ENCODE measurements around the gene THSD7A.
"Not testable (repeated sequence)": the region's sequence is repeated elsewhere in the genome, so short reads cannot be mapped to it uniquely, and the experiment has no call there.

The THSD7A gene

DNA sequence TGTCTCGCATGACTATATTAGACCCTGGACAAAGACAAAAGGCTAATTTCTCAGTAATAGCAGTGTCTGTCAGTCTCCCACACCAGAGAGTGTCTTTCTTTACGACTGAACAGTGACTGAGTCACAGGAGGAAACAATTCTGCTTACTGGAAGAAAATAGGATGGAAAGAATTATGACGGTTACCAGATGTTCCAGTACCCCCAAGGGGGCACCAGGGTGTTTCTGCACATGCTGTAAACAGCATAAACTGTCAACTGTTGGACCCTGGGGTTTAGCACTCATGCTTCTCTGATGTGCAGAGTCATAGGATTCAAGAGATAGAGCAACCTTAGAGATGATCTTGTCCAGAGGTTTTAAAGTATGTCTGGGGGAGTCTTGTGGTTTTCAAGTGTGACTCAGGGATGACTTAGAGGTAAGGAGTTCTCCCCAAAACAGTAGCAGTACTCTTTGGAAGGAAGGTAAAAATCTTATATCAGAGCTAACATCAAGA lies 291.7 kb downstream of the THSD7A start:
- Mint-ChIP-seq H3K4me3 (no peak overlapping the region), H3K9me3 (no peaks in the 10 kb centered on the region), H3K27me3 (no peaks in the 10 kb centered on the region), H3K27ac (no peak overlapping the region), H3K36me3 (ENCODE audit: low read depth) (no peaks in the 10 kb centered on the region), H3K4me1 (ENCODE audit: low read depth) (no peaks in the 10 kb centered on the region)

DNA sequence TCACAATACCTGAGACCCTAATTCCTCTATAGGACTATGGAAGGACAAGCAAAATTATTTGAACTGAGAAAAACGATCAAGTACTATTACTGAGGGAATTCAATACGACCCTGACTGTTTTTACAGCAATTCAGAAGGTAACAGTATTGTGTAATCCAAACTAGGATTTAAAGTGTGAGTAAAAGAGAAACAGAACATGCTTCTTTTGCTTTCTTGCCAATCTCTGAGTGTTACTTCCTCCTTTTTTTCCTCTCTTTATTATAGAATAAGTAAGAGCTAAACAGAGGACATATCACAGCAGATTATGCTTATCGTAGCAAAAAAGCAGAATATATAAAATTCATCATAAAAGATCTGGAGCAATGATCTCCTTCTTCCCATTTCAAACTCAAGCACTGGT lies 292.1 kb downstream of the THSD7A start:
- no peaks in the 10 kb centered on the region for H3K9me3 Mint-ChIP-seq

DNA sequence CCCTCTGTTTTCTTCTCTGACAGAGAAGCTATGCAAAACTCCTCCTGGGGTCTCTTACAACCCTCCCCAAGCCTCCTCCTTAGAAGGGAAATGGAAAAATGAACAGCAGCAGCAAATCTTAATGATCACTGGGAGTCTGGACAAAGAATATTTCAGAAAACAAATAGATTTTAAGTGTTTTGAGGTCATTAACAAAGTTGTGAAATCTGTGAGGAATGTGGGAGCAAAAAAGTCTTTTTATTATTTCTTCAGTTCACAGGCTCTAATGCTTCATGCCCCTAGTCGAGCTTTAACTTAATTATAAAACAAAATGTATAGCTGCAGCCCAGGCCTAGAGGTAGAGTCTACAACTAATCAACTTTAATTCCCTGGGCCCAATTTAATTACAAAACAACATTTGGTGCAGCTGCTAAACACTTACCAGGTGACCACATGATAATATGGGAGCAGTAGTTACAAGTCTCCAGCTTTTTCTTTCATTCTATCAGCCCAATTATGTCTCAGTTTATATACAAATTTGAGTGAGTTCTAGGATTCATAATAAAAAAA lies 293.2 kb downstream of the THSD7A start:
- Mint-ChIP-seq H3K27me3 (no peaks in the 10 kb centered on the region), H3K27ac (no peak overlapping the region), H3K9me3 (no peaks in the 10 kb centered on the region), H3K36me3 (ENCODE audit: low read depth) (no peaks in the 10 kb centered on the region), H3K4me1 (ENCODE audit: low read depth) (no peaks in the 10 kb centered on the region), H3K4me3 (no peak overlapping the region)

More for the DNA sequence above, 292.1 kb downstream of the THSD7A start:
- Mint-ChIP-seq H3K4me3 (no peak overlapping the region), H3K36me3 (ENCODE audit: low read depth) (no peaks in the 10 kb centered on the region), H3K27me3 (no peaks in the 10 kb centered on the region), H3K4me1 (ENCODE audit: low read depth) (no peaks in the 10 kb centered on the region), H3K27ac (no peak overlapping the region)

DNA sequence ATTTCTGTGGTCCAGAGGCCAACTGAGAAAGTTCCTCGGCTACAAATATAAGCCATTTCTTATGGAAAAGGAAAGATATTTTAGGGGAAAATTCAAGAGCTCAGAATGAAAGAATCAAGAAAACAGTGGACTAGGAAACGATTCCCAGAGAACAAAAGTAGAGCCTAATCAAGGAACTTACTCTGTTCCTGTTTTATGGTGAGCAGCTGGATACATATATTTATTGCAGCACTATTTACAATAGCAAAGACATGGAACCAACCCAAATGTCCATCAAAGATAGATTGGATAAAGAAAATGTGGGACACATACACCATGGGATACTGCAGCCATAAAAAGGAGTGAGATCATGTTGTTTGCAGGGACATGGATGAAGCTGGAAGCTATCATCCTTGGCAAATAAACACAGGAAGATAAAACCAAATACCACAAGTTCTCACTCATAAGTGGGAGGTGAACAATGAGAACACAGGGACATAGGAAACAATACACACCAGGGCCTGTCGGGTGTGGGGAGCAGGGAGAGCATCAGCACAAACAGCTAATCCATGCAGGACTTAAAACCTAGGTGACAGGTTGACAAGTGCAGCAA lies 298.7 kb downstream of the THSD7A start:
- no peaks in the 10 kb centered on the region for H3K36me3 Mint-ChIP-seq (ENCODE audit: low read depth)

DNA sequence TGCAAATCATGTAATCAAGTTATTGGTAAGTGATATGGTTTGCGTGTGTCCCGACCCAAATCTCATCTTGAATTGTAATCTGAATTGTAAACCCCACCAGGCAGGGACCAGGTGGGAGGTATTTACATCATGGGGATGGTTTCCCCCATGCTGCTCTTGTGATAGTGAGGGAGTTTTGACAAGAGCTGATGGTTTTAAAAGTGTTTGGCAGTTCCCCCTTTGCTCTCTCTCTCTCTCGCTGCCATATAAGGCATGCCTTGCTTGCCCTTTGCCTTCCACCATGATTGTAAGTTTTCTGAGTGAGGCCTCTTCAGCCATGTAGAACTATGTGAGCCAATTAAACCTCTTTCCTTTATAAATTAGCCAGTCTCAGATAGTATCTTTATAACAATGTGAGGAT lies 302.6 kb downstream of the THSD7A start:
- Mint-ChIP-seq H3K9me3 (no peaks in the 10 kb centered on the region), H3K27me3 (no peaks in the 10 kb centered on the region), H3K36me3 (ENCODE audit: low read depth) (no peaks in the 10 kb centered on the region), H3K4me1 (ENCODE audit: low read depth) (no peaks in the 10 kb centered on the region), H3K4me3 (no peak overlapping the region), H3K27ac (no peak overlapping the region)

More for the DNA sequence above, 298.7 kb downstream of the THSD7A start:
- H3K4me1 Mint-ChIP-seq (ENCODE audit: low read depth), result no peaks in the 10 kb centered on the region
- H3K27me3 Mint-ChIP-seq, result no peaks in the 10 kb centered on the region
- H3K9me3 Mint-ChIP-seq, result no peaks in the 10 kb centered on the region
- no peak overlapping the region for H3K4me3 Mint-ChIP-seq
- H3K27ac Mint-ChIP-seq, result no peak overlapping the region

DNA sequence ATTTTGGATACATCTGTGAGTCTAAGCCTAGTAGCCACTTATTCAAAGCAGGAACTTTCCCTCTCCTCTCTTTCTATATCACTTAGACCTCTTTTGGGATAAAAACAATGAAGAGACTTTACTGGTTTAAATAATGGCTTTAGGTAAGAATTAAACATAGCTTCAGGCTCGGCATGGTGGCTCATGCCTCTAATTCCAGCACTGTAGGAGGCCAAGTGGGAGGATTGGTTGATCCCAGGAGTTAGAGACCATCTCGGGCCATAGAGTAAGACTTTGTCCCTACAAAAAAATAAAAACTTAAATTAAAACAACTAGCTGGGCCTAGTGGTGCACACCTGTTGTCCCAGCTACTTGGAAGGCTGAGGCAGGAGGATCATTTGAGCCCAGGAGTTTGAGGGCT lies 304.3 kb downstream of the THSD7A start:
- no peaks in the 10 kb centered on the region for H3K27me3 Mint-ChIP-seq
- no peak overlapping the region for H3K4me3 Mint-ChIP-seq
- no peaks in the 10 kb centered on the region for H3K9me3 Mint-ChIP-seq
- no peaks in the 10 kb centered on the region for H3K36me3 Mint-ChIP-seq (ENCODE audit: low read depth)
- no peak overlapping the region for H3K27ac Mint-ChIP-seq
- H3K4me1 Mint-ChIP-seq (ENCODE audit: low read depth), result no peaks in the 10 kb centered on the region

DNA sequence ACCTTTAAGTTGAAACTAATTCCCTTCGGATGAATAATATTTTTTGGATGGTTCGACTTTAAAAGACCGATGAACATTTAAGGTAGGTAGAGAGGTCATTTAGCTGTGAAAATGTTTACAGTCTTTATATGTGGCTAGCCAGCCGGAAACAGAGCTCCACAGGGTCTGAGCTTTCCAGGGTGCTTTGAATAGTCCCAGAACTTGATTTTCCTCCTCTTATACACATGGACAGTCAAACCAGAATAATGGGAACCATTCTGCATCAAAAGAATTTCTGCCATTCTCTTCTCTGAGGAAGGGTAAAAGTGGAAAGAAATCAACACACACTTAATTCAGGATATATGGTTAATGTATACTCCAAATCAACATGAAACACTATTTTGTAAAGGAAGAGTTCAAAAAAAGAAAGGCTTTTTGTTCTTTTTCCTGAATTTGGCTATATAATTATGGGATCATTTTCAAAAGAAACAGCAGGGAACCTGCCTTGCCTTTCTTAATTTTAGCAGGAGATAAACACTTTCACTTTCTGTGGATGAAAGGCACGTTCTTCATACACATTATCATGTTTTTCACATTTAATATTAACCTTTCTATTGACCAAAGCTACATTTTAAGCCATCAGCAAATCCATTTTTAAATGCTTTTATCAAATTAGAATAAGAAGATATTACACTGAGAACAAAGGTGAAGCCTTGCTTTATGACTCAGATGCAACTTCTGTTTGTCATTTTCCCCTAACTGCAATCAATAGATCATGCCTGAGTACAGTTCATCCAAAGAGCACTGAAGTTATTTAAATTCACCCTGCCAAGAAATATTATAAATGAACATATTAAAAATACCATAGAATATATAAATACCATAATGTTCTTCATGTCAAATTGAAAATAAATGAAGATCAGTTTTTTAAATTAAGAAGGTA lies 307.3 kb downstream of the THSD7A start:
- H3K4me3 Mint-ChIP-seq, result no peak overlapping the region
- no peaks in the 10 kb centered on the region for H3K9me3 Mint-ChIP-seq
- H3K36me3 Mint-ChIP-seq (ENCODE audit: low read depth), result no peaks in the 10 kb centered on the region
- H3K4me1 Mint-ChIP-seq (ENCODE audit: low read depth), result no peaks in the 10 kb centered on the region
- no peak overlapping the region for H3K27ac Mint-ChIP-seq
- H3K27me3 Mint-ChIP-seq, result no peaks in the 10 kb centered on the region

DNA sequence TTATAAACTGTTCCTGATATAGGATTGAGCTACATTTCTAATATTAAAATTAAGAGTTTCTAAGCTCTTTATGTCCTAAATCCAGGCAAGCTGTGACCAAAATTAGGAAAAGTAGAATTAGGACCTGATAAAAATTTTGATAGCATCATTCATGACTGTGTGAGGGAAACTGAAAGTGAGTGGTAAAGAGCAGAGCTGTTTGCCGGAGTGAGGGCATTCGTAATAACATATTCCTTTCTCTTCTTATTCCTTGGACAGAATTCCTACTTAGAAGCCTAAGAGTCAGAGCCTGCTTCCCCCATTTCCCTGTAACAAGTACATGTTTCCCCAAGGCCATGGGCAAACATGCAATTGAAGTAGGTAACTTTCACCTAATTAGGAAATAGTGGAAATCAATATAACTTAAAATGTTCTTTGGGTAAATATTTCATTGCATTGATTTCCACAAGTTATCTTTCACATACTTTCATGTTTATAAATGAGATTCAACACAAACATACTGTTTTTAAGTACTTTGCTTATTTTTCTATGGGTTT lies 310.0 kb downstream of the THSD7A start:
- not testable (repeated sequence) for H3K36me3 Mint-ChIP-seq (ENCODE audit: low read depth); H3K27me3 Mint-ChIP-seq; H3K4me3 Mint-ChIP-seq; H3K9me3 Mint-ChIP-seq; H3K4me1 Mint-ChIP-seq (ENCODE audit: low read depth); H3K27ac Mint-ChIP-seq

DNA sequence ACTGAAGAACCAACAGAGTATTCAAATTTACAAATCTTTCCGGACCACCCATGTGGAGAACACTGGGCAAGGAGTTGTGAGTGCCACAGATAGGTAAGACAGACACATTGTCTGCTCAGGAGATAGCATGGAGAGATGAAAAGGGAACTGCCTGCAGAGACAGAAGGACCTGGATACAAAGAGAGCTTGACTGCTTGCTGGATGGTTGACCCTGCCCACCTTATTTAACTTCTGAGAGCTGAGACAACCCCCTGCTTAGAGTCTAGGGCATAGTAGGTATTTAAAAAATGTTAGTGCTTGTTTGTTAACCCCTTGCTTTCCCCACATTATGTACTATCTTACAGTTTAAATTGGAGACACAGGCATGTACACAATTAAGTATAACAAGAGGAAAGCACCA lies 314.1 kb downstream of the THSD7A start:
- Mint-ChIP-seq H3K9me3 (no peaks in the 10 kb centered on the region), H3K27me3 (no peaks in the 10 kb centered on the region), H3K4me1 (ENCODE audit: low read depth) (no peaks in the 10 kb centered on the region), H3K27ac (no peak overlapping the region), H3K4me3 (no peak overlapping the region), H3K36me3 (ENCODE audit: low read depth) (no peaks in the 10 kb centered on the region)

DNA sequence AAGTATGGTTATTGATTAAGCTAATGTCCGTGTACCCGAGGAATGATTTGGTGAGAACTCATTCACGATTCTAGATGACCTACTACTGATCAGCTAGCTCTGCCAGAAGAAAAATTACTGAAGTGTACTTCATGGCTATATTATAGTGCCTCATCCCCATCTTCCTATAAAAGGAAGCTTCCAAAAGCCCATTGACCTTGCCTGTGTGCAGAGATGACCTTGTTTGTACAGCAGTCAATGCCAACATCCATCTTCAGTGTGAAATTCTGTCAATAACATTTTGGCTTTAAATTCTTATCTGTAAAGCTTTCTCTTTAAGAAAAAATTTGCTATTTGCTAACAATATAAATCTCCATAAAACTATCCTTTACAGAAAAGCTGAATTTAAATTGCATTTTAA lies 315.7 kb downstream of the THSD7A start:
- H3K4me3 Mint-ChIP-seq, result no peak overlapping the region

DNA sequence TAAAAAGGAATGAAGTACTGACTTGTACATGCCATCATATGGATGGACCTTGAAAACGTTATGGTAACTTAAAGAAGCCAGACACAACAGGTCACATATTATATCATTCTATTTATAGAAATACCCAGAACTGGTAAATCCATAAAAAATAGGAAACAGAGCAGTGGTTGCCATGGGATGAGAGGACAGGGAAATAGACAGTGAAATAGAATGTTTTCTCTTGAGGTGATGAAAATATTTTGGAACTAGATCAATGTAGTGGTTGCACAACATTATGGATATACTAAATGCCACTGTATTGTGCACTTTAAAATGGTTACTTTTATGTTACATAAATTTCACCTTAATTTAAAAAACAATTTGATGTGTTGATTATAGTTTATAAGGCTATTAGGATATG lies 318.5 kb downstream of the THSD7A start:
- no peaks in the 10 kb centered on the region for H3K36me3 Mint-ChIP-seq (ENCODE audit: low read depth)
- H3K9me3 Mint-ChIP-seq, result no peaks in the 10 kb centered on the region
- no peaks in the 10 kb centered on the region for H3K27me3 Mint-ChIP-seq
- H3K4me1 Mint-ChIP-seq (ENCODE audit: low read depth), result no peaks in the 10 kb centered on the region
- H3K4me3 Mint-ChIP-seq, result no peak overlapping the region
- no peak overlapping the region for H3K27ac Mint-ChIP-seq

More for the DNA sequence above, 315.7 kb downstream of the THSD7A start:
- Mint-ChIP-seq H3K27me3 (no peaks in the 10 kb centered on the region), H3K4me1 (ENCODE audit: low read depth) (no peaks in the 10 kb centered on the region), H3K27ac (no peak overlapping the region), H3K36me3 (ENCODE audit: low read depth) (no peaks in the 10 kb centered on the region), H3K9me3 (no peaks in the 10 kb centered on the region)

DNA sequence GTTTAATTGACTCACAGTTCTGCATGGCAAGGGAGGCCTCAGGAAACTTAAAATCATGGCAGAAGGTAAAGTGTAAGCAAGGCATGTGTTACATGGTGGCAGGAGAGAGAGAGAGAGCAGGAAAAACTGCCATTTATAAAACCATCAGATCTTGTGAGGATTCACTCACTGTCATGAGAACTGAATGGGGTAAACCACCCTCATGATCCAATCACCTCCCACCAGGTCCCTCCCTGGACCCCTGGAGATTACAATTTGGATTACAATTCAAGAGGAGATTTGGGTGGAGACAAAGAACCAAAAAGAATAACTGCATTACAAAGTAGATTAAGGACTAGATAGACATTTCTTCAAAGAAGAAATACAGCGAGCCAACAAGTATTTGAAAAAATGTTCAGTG lies 324.1 kb downstream of the THSD7A start:
- Mint-ChIP-seq H3K27me3 (no peaks in the 10 kb centered on the region), H3K36me3 (ENCODE audit: low read depth) (no peaks in the 10 kb centered on the region), H3K4me1 (ENCODE audit: low read depth) (no peaks in the 10 kb centered on the region), H3K27ac (no peak overlapping the region), H3K4me3 (no peak overlapping the region), H3K9me3 (peaks cover 10% of the 10 kb centered on the region)

DNA sequence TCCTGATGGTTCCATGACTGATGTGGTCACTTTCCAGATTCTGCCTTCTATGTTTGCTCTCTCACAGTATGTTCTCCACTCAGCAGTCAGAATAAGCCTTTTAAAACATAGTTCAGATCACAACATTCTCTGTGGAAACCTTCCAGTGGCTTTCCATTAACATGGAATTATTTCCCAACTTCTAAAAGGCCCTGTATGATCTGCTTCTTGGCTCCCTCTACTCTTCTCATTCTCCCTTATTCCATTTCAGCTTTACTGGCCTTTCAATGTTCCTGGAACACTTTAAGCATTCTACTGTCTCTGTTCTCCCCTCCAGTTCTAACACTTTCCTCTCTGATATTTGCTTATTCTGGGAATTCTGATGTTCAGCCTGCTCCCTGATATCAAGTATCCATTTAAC lies 325.6 kb downstream of the THSD7A start:
- H3K4me3 Mint-ChIP-seq, result no peak overlapping the region
- peaks cover 10% of the 10 kb centered on the region for H3K9me3 Mint-ChIP-seq
- no peaks in the 10 kb centered on the region for H3K36me3 Mint-ChIP-seq (ENCODE audit: low read depth)
- H3K27ac Mint-ChIP-seq, result no peak overlapping the region
- no peaks in the 10 kb centered on the region for H3K27me3 Mint-ChIP-seq
- no peaks in the 10 kb centered on the region for H3K4me1 Mint-ChIP-seq (ENCODE audit: low read depth)

DNA sequence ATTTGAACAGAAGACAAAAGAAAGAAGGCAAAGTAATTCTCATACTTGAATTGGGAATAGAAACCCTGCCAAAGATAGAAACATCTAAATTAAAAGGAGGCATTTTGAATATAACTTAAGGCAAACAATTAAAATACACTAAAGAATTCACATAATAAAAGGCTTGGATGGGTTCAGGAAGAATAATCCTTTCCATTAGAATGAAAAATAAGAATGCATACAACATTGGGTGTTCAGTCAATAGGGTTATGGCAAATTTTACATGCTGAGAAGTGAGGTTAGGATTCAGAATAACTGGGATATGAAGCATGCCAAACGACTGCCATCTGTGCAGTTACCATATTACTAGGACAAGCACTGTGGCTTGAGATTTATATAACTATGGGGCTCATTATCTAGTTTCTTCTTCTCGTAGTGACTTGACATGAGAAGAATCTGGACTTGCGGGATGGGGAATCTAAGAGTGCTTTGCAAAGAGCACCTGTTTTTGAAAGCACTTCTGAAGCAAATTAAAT lies 326.5 kb downstream of the THSD7A start:
- Mint-ChIP-seq H3K36me3 (ENCODE audit: low read depth) (no peaks in the 10 kb centered on the region), H3K9me3 (peaks cover 10% of the 10 kb centered on the region), H3K4me3 (no peak overlapping the region), H3K27ac (no peak overlapping the region), H3K27me3 (no peaks in the 10 kb centered on the region), H3K4me1 (ENCODE audit: low read depth) (no peaks in the 10 kb centered on the region)

DNA sequence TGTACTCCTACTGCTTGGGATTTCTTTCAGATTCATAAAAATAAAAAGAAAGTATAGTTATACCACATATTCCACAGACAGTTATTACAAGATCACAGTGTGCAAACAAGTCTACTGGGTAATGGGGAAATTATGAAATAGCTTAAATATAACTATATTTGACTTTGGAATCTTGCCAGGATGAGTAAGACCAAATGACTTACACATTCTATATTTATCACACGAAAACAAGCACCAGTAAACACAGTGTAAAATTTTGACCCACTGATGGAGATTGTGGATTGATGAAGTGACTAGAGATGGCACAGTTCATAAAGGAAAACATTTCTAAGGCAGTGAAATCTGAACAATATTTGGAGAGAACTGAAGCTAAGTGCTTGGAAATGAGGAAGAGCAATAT lies 339.7 kb downstream of the THSD7A start:
- Mint-ChIP-seq H3K4me3 (no peak overlapping the region), H3K4me1 (ENCODE audit: low read depth) (no peaks in the 10 kb centered on the region), H3K27ac (no peak overlapping the region), H3K36me3 (ENCODE audit: low read depth) (no peaks in the 10 kb centered on the region), H3K27me3 (no peaks in the 10 kb centered on the region), H3K9me3 (peaks cover 4% of the 10 kb centered on the region)

Data from stimulated activated naive CD8-positive, alpha-beta T cell treated with anti-CD3 and anti-CD28 coated beads, Interleukin-15, Interleukin-2, amounts not matched to agents 100 ng/mL and 50 ng/mL, for 24 hours (primary cell).